Epithelial cell of prostate (primary cell): ENCODE data around the gene KCNQ1.
"Not testable (repeated sequence)": the region's sequence is repeated elsewhere in the genome, so short reads cannot be mapped to it uniquely, and the experiment has no call there.

Experiments used
- DNase-seq: peaks from one replicate; pipeline ENCODE4 v3.0.0-alpha.2; 2011; ENCODE audit warnings: low read depth, low spot score
- H3K27ac ChIP-seq: fragments of 450-650 bp; 2 replicates; pipeline ENCODE4 v1.5.1; 2017; ENCODE audit warnings: mild to moderate bottlenecking

Gene KCNQ1

DNA sequence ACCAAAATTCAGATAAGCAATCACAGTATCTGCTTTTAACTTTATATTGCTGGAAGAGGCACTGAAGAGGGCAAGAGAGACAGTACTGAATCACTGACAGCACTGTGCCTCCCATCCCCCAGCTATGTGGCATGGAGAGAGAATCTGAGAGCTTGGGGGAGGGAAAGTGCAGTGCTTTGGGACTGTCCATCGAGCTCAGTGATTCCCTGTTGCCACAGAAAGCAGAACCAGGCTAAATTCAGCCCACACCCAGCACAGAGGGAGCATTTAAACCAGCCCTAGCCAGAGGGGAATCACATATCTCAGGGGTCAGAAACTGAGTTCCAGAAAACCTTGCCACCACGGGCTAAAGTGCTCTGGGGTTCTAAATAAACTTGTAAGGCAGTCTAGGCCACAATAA is 44.3 kb downstream of the KCNQ1 start:
- no peak for DNase-seq
- H3K27ac ChIP-seq, result no peak overlapping the region

DNA sequence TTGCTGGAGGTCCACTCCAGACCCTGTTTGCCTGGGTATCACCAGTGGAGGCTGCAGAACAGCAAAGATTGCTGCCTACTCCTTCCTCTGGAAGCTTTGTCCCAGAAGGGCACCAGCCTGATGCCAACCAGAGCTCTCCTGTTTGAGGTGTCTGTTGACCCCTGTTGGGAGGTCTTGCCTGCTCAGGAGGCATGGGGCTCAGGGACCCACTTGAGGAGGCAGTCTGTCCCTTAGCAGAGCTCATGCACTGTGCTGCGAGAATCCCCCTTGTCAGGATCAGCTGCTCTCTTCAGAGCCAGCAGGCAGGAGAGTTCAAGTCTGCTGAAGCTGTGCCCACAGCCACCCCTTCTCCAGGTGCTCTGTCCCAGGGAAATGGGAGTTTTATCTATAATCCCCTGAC is 53.1 kb downstream of the KCNQ1 start:
- not testable (repeated sequence) for H3K27ac ChIP-seq, DNase-seq

DNA sequence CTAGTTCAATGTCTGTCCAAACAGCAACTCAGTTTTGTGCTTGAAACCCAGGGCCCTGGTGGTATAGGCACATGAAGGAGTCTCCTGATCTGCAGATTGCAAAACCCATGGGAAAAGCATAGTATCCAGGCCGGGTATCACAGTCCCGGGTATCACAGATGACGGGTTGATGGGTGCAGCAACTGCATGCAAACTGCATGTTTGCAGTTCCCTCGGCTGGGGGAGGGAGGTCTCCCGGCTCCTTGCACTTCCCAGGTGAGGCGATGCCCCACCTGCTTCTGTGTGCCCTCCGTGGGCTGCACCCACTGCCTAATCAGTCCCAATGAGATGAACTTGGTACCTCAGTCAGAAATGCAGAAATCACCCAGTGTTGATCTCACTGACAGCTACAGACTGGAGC is 53.9 kb downstream of the KCNQ1 start:
- no peak for DNase-seq
- no peak overlapping the region for H3K27ac ChIP-seq

DNA sequence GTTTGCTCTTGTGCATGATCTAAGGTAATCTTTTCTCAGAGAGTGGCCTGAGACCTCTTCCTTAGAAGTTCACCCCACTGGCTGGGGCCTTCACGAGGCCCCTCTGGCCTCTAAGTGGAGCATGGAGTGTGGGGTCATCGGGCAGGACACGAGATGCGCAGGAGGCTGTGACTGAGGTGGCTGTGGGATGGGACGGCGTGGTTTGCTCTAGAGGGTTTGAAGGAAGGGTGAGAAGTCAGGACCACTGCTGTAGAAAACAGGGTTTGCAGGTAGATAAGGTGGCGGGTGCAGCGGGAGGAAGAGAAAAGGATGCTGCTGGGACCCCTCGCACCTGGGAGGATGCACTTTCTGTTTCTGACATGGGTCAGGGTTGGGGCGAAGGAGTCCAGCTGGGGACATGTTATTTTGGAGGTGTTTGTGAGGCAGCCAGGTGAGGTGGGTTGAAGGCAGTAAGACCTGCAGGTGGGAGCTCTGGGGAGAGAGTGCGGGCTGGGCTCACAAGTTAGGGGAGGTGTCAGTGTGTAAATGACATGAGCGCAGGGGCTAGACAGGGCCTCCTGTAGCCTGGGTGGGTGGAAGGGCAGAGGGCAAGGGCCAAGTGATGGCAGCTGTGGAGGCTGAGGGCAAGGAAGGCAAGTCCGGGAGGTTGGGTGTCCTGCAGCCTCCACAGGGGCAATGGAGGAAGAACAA is 62.5 kb downstream of the KCNQ1 start:
- no peak for DNase-seq
- no peak overlapping the region for H3K27ac ChIP-seq

DNA sequence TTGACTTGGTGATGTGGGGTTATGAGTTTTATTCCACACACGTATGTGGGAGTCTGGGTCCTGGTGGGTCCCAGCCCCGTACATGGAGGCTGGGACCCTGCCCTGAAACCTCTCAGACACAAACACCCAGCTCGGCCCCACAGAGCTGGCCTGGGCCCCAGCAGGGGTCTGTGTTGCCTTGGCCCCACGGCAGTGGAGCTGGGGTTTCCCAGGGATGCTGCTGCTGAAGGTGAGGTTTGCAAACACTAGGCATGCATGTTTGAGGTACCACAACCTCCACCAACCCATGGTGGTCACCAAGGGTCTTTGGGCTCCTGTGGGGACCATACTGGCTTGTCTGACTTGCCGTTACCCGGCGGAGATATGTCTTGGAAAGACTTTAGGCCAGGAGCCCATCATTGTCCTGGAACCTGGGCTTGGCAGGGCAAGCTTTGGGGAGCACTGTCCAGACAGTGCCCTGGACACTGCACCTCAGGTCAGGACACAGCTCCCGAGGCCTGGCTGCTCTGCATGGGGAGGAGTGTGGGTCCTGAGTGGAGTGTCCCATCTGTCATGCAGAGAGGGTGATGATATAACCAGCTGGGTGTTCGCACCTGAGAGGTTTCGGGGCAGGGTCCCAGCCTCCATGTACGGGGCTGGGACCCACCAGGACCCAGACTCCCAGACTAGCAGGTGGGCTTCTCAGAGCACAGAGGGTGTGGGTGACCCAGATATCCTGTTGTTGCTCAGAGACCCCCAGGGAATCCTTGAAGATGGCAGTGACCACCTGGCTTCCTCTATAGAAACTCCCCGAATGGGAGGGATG is 63.3 kb downstream of the KCNQ1 start:
- no peak for DNase-seq
- H3K27ac ChIP-seq, result no peak overlapping the region

DNA sequence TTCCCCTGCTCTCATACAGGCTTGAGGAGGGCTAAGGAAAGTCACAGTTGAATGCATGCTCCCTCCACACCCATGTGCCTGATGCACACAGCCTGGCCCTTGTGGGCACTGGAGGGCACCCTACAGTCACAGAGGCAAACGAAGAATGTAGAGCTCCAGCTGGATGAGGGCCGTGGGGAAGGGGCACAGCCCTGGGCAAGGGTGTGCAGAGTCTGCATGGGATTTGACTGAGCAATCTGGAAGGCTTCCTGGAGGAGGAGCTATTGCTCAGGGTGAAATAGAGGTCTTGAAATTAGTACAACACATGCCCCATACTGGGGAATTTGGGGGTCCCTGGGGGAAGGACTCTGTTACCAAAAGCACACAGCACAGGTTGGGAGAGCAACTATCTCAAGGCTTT is 64.0 kb downstream of the KCNQ1 start:
- no peak overlapping the region for H3K27ac ChIP-seq
- no peak for DNase-seq

DNA sequence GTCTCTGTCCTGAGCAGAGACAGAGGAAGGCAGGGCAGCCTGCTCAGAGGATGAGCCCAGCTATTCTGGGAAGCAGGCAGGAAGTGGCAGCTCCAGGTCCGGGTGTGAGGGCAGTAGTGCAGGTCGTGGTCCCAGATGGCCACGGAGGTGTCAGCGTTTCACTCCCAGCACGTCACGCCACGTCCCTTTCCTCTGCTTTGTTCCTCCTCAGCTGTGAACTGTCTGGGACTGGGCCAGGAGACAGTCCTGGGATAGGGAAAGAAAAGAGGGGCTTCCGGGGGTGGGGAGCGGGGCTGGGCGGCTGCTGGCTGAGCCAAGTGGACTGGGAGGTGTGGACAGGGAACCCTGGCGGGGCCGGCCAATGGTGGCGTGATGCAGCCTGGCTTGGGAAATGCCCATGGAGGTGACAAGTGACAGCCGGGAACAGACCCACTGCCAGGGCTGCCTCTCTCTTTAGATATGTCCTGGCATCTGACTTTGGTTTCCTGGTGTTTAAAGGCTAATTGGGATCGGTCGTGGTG is 64.7 kb downstream of the KCNQ1 start:
- H3K27ac ChIP-seq, result no peak overlapping the region
- DNase-seq, result no peak

DNA sequence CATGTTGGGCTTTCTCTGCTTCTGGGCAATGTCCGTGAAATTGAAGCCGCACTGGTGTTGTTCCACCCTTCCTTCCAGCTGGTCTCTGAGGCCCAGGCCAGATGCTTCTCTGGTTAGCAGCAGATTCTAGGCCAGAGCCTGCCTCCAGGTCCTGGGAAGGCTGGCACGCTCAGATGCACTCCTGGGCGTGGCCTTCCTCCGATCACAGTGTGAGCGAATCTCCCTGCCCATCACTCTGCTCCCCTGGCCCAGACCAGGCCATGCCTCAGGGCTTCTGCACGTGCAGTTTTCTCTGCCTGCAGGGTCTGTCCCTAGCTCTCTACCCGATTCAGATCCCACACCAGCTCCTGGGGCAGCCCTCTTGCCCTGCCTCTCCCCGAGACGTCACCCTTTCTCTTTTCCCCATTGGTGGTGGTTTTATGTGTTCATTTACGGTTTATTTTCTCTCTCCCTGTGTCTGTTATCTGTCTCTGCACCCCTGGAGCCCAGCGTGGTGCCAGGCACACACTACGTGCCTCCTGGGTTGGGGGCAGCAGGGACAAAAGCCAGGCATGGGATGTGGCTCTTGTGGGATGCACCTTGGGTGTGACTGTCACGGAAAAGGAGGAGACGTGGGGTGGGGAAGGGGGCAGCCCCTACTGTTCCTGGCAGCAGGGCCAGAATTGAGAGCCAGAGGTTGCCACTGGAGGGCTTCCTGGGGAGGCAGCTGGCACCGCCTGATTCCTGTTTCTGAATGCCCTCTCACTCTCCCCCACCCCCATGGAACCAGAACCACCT is 66.0 kb downstream of the KCNQ1 start:
- no peak overlapping the region for H3K27ac ChIP-seq
- no peak for DNase-seq

DNA sequence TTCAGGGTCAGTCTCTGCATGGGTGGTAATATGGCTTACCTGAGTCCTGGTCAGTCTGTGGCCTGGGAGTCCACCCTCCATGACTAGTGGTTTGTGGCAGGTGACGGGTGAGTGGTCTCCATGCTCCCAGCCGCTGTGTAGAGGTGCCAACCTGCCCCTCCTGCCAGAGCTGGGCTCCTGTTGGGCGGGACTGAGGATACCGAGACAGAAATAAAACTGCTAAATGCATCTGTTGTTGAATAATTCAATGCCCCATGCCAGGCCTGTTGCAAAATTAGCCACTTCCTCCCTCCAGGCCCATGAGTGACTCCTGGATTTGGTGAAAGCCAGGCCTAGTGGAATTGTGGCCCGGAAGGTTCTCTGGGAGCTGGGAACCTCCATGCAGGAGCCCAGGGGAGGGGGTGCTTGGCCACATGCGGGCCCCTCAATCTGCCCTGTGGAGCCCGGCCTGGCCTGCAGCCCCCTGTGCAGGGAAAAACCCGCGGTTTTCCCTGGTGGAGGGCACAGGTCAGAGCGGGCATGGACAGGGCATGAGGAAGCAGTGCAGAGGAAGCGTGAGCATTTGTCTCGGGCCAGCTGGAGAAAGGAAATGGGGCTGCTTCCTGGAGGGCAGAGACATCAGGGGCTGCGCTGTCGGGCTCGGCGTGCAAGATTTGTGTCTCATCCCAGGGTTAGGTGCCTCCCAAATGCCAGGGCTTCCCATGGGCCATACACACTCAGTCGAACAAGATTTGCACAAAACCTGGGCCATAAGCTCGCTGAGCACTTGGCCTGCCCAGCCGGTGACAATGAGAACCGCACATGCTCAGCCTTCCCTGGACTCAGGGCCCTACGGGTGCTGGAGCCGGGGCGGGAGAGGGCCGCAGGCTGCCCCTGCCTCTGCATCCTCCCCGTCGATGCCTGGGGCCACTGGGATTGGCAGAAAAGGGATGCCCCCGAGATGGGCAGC is 66.9 kb downstream of the KCNQ1 start:
- DNase-seq, result no peak
- H3K27ac ChIP-seq, result no peak overlapping the region

DNA sequence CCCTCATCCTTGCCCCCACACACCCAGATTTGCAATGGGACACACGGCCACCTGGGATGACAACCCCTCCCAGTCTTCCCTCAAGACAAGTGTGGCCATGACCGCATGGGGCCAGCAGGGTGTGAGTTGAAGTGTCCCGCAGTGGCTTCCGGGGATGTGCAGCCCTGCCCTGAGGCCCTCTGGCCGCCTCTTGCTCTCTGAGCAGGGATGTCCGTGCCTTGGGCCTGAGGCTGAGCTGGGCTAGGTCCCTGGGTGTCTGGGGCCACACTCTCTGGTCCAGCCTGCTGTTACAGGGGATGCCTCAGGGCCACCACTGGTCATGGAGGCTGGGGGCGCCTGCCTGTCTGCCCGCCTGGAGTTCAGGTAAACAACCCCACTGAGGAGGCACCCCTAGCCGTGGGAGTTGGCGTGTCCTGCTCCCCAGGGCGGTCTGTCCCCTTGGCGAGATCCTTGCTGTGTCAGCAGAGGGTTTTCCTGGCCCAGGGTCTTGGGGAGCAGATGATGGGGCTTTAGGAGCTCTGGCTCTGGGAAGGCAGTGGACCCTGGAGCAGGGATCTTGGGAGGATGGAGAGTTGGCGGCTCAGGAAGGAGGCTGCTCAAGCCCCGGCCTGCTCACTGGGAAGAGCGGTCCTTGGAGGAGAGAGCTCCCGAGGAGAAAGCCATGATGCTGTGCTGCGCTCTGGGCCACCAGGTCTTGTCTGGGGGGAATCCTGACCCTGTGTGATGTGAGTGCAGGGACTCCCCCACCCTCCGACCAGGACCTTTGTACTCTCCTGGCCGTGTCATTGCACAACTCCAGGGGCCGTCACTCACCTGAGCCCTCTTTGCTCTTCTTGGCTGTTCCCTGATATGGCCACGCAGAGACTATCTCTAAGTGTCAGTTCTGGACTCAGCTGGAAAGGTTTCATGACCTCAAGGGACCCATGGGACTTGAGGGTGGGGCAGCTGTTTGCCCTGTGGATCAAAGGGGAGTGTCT is 67.9 kb downstream of the KCNQ1 start:
- H3K27ac ChIP-seq, result no peak overlapping the region
- no peak for DNase-seq

DNA sequence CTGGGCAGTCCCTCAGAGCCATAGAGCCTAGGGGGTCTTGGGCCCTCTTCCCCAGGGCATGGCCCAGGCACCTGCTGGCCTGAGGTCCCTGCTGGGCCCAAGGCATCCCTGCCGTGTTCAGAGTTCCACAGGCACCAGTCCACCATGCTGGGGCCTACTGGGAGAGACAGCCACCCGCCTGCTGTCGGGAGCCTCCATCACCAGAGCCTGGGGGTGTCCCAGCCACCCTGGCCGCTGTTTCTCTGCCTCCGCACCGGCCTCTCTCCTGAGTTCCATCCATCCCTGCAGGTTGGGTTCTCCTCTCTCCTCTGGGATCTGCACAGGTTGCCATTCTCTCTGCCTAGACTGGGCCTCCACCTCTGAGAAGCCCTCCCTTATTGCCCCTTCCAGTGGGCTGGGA is 68.6 kb downstream of the KCNQ1 start:
- DNase-seq, result no peak
- no peak overlapping the region for H3K27ac ChIP-seq

DNA sequence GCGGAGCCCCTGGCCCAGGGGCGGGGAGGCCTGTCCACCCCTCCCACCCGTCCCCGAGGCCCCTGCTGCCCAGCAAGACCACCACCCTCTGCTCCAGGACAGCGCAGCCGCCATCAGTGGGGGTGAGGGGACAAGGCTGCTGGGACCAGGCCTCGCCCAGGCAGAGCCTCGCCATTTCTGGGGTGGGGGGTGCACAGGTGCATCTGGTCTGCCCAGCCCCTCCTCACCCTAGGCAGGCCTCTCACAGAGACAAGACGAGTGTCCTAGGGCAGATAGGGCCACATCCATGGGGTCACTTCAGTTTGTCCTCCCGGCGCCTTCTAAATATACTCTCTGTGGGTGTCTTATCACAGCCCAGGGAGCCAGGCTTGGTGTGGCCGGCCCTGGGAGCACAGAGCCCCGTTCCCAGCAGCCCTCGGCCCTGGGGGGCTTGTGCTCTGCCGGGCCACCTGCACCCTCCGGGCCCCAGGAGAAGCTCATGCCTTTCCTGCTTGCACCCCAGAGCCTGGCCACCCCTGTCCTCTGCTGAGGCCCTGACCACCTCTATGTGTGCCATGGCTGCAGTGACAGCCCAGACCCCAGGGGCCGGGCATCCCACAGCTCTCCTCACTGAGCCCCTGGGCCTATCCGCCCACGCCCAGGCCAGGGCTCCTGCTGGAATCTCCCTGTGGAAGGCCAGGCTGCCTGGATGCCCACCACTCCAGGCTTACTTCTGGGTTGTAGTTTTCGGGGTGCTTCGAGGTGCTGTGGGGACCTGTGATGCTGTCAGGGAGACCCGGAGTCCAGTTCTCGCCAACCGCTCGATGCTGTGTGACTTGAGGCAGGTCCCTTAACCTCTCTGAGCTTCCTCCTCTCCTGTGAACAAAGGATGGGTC is 70.8 kb downstream of the KCNQ1 start:
- H3K27ac ChIP-seq, result no peak overlapping the region
- DNase-seq, result no peak

DNA sequence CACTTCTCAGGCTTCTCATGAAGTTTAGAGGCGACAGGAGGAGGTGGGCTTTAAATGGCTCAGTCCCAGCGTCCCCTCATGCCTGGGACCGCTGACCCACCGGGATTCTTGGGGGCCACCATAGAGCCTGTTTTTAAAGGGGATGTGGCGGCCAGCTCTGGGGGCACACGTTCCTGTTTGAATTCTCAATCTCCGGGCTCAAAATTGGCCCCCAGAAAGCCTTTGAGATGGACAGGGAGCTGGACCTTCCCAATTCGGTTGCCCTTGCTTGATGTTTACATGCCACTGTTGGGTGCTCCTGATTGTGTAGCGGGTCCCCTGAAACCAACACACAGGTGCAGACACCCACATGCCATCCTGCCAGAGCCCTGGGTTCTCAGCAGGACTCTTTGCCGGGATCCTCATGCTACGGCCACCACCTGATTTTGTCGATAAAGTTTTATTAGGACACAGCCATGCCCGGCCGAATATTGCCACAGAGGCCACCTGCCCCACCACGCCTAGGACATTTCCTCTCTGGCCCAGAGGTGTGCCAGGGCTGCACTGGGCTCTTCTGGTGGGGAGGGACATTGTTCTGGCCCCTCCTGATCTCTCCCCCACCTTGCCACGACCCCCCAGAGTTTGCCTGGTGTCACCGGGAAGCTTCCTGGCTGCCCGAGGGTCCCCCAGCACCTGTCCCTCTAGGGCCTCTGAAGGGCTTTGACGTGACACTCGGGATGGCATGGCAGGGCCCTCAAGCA is 71.6 kb downstream of the KCNQ1 start:
- DNase-seq, result no peak
- no peak overlapping the region for H3K27ac ChIP-seq

DNA sequence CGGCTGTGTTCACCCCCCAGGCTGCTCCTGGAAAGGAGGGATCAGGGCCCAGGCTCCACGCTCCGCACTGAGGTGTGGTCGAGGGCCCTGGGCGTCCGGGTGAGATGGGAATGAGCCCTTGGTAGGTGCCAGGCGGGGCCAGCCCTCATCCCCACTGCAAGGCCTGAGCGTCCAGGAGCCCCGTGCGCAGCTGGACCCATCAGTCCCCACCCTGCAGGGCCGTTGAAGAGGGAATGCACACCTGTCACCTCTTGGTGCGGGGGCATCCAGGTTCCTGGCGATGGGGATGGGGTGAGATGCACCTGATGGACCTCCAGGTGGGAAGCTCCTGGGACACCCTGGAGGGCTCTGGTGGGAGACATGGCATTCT is 72.2 kb downstream of the KCNQ1 start:
- DNase-seq, result no peak
- no peak overlapping the region for H3K27ac ChIP-seq

DNA sequence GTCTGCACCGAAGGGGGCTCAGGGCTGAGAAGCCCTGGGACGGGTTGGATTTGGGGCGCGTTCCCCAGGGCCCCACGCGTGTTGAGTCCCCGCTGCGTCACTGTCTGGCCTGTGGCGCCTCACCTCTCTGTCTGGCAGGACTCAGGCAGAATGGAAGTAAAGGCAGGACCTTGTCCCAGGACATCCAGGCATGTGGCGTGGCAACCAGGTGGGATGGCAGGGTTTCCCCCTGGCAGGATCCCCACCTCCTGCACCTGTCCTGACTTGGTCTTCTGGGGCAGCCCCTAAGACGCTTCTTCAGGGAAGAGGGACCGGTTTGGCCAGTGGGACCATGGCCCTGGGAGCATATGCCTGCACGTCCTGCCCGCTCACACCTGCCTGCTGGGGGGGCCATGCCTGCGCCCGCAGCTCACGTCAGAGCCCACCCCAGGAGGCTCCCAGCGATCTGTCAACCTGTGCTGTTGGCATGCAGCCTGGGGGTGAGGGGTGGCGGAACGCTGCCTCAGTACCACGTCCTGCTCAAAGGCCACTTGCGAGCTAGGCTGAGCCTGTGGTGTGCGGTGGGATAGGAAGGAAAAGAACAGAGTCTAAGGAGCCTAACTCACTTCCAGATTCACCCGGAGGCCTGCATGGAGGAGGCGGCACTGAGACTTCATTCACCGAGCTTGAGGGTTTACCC is 72.7 kb downstream of the KCNQ1 start:
- no peak overlapping the region for H3K27ac ChIP-seq
- DNase-seq, result no peak

DNA sequence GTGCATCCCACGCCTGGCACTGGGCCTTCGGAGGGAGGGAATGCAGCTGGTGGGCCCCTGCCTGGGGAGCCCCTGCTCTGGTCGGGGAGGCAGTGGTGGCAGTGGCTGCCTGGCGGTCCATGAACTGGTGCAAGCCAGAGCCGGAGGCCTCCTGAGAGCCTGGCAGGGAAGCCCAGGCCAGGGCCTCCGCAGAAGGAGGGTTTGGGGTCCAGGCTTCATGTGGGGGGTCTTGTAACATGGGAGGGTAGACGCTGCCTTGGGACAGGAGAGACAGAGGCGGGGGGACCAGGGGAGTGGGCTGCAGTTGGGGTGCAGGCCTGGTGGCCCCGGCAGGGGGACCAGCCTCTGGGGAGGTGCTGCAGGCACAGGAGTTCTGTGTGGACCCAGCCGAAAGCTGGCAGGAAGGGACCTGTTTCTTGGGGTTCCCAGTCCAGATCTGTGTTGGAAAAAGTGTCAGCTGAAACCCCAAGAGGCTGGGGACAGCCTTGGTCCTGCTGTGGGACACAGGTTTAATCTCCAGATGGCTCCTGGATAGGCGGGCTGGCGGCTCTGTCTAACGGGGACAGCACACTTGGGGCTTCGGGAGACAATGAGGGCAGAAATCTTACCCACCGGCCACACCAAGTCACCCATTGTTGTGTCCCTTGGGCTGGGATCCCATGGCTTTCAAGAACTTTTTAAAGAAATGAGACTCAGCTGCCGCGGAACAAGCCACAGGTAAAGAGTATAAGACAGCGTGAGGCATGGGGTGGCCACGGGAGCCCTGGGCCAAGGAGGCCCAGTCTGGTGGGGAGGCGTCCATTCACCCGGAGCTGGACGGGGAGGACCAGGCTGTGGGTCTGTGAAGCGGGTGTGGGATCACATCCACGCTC is 73.5 kb downstream of the KCNQ1 start:
- no peak for DNase-seq
- no peak overlapping the region for H3K27ac ChIP-seq
